Mucosa of rectum (tissue), 2 donors: ENCODE data around the gene PPP1R18.

Source experiments
- H3K27ac ChIP-seq, 2 donors: one replicate each; pipeline ENCODE4 v1.7.0; 2013; ENCODE audit warnings: inconsistent platforms in 2 of 2, low read depth in 2 of 2, low read length in 2 of 2
- H3K27me3 ChIP-seq, 2 donors: one replicate each; pipeline ENCODE4 v1.7.0; 2013; ENCODE audit warnings: low read length in 2 of 2; ENCODE audit not compliant: control insufficient read depth in 2 of 2, insufficient read depth in 2 of 2
- H3K36me3 ChIP-seq, 2 donors: one replicate each; pipeline ENCODE4 v1.7.0; 2013; ENCODE audit warnings: low read length in 2 of 2; ENCODE audit not compliant: control insufficient read depth in 2 of 2, insufficient read depth in 2 of 2
- H3K4me1 ChIP-seq, 2 donors: one replicate each; pipeline ENCODE4 v1.7.0; 2013; ENCODE audit warnings: low read length in 2 of 2, mild to moderate bottlenecking in 1 of 2; ENCODE audit not compliant: control insufficient read depth in 2 of 2, insufficient read depth in 2 of 2
- H3K4me3 ChIP-seq, 2 donors: one replicate each; pipeline ENCODE4 v1.7.0; 2013; ENCODE audit warnings: low read length in 2 of 2
- H3K9ac ChIP-seq, 2 donors: one replicate each; pipeline ENCODE4 v1.7.0; 2013; ENCODE audit warnings: low read length in 2 of 2, low read depth in 1 of 2, mild to moderate bottlenecking in 1 of 2
- H3K9me3 ChIP-seq, 2 donors: one replicate each; pipeline ENCODE4 v1.7.0; 2013; ENCODE audit warnings: low read length in 2 of 2; ENCODE audit not compliant: control insufficient read depth in 2 of 2
- donor health status: healthy.
- donor health status: Normal muscosa, but diverticular disease.

Gene PPP1R18

DNA sequence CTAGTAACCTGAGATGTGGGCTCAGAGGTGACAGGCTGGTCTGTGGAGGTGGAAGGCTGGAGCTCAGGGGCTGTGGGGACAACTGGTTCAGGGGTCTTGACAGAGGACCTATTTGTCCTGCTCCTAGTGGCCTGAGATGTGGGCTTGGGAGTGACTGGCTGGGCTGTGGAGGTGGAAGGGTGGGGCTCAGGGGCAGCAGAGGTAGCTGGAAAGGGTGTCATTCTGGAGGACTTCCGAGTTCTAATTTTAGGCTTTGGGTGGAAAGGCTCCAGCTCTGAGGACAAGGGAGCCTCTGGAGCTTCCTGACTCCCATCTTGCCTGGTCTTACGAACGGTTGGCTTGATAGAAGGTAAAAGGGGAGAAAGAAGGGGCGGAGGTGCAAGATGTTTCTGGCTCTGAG lies 19.2 kb upstream of the PPP1R18 start:
- no peak overlapping the region for H3K27ac ChIP-seq
- no peaks in the 10 kb centered on the region for H3K27me3 ChIP-seq
- no peak overlapping the region for H3K9ac ChIP-seq
- no peaks in the 10 kb centered on the region for H3K9me3 ChIP-seq
- H3K36me3 ChIP-seq = peaks cover 10 to 22% of the 10 kb centered on the region in 2 donors
- H3K4me1 ChIP-seq = no peaks in the 10 kb centered on the region
- H3K4me3 ChIP-seq = no peak overlapping the region

DNA sequence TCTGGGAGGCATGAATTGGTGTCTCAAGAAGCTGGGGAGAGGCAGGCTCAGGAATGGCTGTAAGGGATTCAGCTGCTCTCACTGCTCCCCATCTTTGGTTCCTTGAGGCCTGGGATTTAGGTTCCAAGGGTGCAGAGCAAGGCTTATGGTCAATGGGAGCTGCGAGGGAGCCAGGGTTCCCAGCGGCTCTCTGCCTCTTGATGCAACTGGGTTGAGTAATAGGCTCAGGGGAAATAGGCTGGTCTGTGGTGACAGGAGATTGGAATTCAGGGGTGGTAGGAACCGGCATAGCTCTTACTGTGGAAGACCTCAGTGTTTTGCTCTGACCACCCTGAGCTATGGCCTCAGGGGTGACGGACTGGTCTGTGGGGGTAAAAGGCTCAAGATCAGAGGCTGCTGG lies 17.4 kb upstream of the PPP1R18 start:
- Histone ChIP-seq H3K36me3 (peaks cover 10 to 20% of the 10 kb centered on the region in 2 donors), H3K27me3 (no peaks in the 10 kb centered on the region), H3K4me1 (no peaks in the 10 kb centered on the region), H3K4me3 (no peak overlapping the region), H3K9me3 (no peaks in the 10 kb centered on the region), H3K9ac (no peak overlapping the region), H3K27ac (no peak overlapping the region)

DNA sequence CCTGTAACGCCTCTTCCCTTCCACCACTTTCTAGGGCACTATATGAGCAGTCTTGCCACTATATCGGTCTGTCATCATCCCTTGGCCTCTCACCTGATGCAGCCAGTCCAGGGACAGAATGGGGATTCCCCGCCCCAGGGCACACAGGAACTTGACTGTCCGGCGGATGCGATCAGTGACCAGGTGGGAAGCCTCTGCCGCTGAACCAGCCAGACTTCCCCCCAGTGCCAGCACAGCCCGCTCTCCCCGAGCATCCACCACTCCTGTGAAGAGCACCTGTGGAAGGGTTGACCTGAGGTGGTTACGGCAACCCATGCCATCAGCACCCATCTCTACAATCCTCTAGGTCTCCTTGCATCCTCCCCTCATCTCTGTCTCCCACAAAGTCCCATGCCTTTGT lies 16.6 kb upstream of the PPP1R18 start:
- no peak overlapping the region for H3K4me3 ChIP-seq
- no peaks in the 10 kb centered on the region for H3K9me3 ChIP-seq
- H3K36me3 ChIP-seq = peaks cover 10 to 18% of the 10 kb centered on the region in 2 donors
- no peaks in the 10 kb centered on the region for H3K27me3 ChIP-seq
- H3K9ac ChIP-seq = no peak overlapping the region
- no peaks in the 10 kb centered on the region for H3K4me1 ChIP-seq
- no peak overlapping the region for H3K27ac ChIP-seq

DNA sequence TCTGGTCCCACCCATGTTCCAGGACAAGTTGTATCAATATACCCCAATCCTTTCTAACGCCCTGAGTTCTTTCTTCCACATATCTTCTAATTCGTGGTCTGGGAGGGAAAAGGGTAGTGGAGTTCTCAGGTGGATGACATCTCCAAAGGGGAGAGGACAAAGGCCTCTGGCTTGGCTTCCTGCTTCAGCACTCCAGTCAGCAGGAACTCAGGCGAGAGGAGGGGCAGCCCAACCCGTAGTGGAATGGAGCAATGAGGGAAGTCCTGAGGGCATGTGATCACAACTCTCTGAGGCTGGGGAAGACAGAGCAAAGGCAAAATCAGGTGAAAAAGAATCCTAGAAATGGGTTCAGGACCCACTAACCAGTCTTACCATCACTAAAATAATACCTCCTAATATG lies 13.9 kb upstream of the PPP1R18 start:
- Histone ChIP-seq H3K4me1 (no peaks in the 10 kb centered on the region), H3K9ac (no peak overlapping the region), H3K9me3 (no peaks in the 10 kb centered on the region)

DNA sequence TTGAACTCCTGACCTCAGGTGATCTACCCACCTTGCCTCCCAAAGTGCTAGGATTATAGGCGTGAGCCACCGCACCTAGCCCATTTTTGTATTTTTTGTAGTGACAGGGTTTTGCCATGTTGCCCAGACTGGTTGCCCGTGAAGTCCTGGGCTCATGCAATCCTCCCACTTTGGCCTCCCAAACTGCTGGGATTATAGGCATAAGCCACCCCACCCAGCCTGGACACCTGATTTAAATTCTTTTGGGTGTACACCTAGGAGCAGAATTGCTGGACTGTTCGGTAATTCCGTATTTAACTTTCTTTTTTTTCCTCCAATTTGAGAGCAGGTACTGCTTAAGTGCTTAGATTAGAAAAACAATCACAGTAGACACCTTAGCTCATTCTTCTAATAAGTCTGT lies 10.0 kb upstream of the PPP1R18 start:
- H3K27me3 ChIP-seq = no peaks in the 10 kb centered on the region
- peaks cover 2 to 3% of the 10 kb centered on the region in 2 donors for H3K4me1 ChIP-seq
- H3K27ac ChIP-seq = no peak overlapping the region
- H3K9ac ChIP-seq = no peak overlapping the region
- H3K9me3 ChIP-seq = no peaks in the 10 kb centered on the region
- no peaks in the 10 kb centered on the region for H3K36me3 ChIP-seq
- H3K4me3 ChIP-seq = no peak overlapping the region

More for the DNA sequence above, 13.9 kb upstream of the PPP1R18 start:
- H3K4me3 ChIP-seq = no peak overlapping the region
- H3K27me3 ChIP-seq = no peaks in the 10 kb centered on the region
- H3K27ac ChIP-seq = no peak overlapping the region
- peaks cover 6 to 10% of the 10 kb centered on the region in 2 donors for H3K36me3 ChIP-seq

DNA sequence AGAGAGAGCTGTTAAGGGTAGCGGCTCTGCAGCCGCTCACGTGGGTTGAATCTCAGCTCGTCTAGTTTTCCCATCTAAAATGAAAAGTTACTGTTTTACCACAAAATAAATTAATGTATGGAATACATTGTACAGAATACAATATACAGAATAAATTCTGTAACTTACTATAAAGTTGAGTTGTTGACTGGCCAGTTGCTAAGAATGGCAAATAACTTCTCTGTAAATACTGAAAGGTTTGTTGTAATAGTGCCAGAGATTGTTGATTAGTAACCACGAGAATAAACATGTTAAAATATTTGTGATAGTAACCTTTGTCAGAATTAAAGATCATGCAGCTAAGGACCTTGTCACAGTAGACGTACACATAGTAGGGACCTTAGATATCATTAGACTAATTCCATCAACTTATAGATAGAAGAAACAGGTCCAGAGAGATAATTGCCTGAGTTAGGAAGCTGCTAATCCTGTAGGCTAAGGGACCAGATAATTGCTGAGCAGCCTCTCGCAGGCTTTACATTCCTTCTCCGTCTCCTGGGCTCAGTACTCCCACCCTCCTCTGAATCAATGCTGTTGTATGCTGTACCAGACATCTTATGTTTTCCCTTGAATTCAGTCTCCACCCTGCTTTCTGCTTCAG lies 4.9 kb upstream of the PPP1R18 start:
- H3K27me3 ChIP-seq = no peaks in the 10 kb centered on the region
- no peaks in the 10 kb centered on the region for H3K36me3 ChIP-seq
- H3K4me3 ChIP-seq = peak overlapping the region; percentile 86 to 96
- no peaks in the 10 kb centered on the region for H3K9me3 ChIP-seq
- peak overlapping the region; percentile 79 to 97 for H3K27ac ChIP-seq
- peaks cover 20 to 29% of the 10 kb centered on the region in 2 donors for H3K4me1 ChIP-seq
- H3K9ac ChIP-seq = peak overlapping the region in 1 of 2 donors; percentile 26

DNA sequence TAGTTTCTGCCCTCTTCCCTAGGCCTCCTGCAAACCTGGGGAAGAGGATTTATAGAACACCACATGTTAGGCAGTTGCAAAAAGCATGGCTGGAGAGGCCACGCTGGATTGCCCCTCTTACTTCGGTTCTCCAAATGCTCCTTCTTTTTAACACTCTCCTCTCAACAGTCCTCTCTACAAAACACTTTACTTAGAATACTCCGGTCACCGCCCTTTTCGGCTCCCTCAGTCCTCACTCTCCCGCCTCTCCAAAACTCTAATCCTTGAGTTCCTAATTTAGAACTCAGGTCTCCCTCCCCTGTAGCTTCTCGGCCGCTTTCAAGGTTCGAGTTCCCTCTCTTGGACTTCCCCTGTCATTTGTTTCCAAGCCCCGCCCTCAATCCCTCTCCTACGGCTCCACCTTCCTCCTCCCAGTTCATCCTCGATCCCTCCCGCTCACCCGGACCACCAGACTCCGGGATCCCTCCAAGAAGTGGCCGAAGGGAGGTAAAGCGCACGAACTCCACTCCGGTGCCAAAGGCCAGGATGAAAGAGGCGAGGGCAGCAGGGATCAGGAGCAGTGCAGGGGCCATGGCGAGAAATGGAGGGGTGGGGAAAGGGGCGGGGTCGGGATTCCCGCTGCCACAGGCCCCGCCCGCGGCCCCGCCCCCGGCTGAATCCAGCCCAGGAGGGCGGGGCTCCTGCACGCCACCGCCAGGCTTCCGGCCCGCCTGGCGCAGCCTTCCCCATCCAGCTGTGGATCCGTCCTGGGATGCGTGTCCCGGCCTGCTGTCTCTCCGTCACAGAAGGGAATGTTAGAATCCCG lies 4.2 kb upstream of the PPP1R18 start, which contains the start of gene NRM:
Gene NRM, minus strand, starts transcription at position 582 of the 805 bp plus-strand sequence. Its CDS starts 10 bp downstream, at position 572.
- no peaks in the 10 kb centered on the region for H3K9me3 ChIP-seq

DNA sequence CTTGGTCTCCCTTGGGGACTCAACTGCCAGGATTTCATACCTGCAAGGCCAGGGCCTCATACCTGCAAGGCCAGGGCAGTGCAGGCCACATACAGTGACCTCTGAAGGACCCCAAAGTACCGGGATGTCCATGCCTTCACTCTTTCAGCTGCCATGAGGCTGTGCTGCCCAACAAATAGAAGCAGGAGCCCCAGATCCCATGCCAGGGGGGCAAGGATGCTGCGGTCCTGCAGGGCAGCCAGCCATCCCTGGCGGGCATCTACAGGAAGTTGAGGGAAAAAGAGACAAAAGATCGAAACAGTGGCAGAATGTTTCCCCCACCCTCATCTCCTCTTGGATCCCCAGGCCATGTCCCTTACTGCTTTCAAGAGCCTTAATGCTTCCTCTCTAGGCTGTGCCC lies 3.5 kb upstream of the PPP1R18 start:
- Histone ChIP-seq H3K36me3 (no peaks in the 10 kb centered on the region), H3K27ac (peak overlapping the region; percentile 79 to 97), H3K9me3 (no peaks in the 10 kb centered on the region), H3K4me3 (peak overlapping the region; percentile 86 to 96), H3K9ac (peak overlapping the region; percentile 26 to 54), H3K27me3 (peaks cover 0 to 3% of the 10 kb centered on the region in 2 donors), H3K4me1 (peaks cover 32 to 36% of the 10 kb centered on the region in 2 donors)

More for the DNA sequence above, 4.2 kb upstream of the PPP1R18 start, which contains the start of gene NRM:
- no peaks in the 10 kb centered on the region for H3K36me3 ChIP-seq
- H3K27me3 ChIP-seq = peaks cover 0 to 3% of the 10 kb centered on the region in 2 donors
- peaks cover 27 to 33% of the 10 kb centered on the region in 2 donors for H3K4me1 ChIP-seq
- H3K27ac ChIP-seq = peak within 1 kb of the TSS; percentile 79 to 97
- H3K9ac ChIP-seq = peak within 1 kb of the TSS; percentile 26 to 54
- peak within 1 kb of the TSS; percentile 86 to 96 for H3K4me3 ChIP-seq

DNA sequence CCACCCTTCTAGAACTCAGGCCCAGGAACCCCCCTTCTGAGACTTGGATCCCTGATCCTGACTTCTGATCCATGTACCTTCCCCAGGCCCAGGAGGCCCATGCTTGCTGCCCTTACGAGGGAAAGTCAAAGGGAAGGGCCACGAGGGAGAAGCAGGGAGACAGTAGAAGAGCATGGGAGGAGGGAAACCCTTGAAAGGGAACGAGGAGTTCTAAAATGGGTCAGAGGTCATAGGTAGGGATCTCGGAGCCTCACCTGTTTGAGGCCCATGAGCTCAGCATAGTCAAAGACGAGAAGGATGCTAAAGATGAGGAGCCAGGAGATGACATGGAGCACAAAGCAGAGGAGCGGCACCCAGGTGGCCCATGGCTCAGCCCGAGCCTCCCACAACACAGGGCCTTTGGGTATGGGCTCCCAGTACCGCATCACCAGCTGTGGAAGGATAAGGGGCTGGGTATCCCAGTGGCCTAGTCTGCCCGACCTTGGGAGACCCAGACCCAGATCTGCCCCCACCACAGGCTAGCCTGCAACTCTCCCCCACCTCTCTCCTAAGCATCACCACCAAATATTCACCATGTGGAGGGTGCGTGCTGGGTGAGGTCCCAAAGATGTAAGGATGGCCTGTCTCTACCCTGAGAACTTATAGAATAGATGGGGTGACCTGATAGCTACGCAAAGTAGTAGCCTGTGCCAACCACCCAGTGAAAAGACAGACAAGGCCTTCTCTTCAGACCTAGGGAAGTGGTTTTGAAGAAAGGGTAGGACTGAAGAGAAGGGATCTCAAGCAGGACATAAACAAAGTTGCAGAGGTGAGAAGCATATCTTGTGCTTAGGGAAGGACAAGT lies 2.8 kb upstream of the PPP1R18 start:
- Histone ChIP-seq H3K4me3 (peak overlapping the region in 1 of 2 donors; percentile 86), H3K27me3 (peaks cover 0 to 3% of the 10 kb centered on the region in 2 donors), H3K9ac (peak overlapping the region in 1 of 2 donors; percentile 26), H3K36me3 (no peaks in the 10 kb centered on the region), H3K4me1 (peaks cover 36 to 38% of the 10 kb centered on the region in 2 donors), H3K27ac (peak overlapping the region in 1 of 2 donors; percentile 97), H3K9me3 (no peaks in the 10 kb centered on the region)
